GM10266 (cell line): ENCODE results near the gene CSPG4.
A peak's percentile ranks its signal among the peaks of the same experiment; 100 is the strongest.
"Not testable (repeated sequence)": the region's sequence is repeated elsewhere in the genome, so short reads cannot be mapped to it uniquely, and the experiment has no call there.

ENCODE experiments used
- DNase-seq: peaks from one replicate; pipeline ENCODE4 v3.0.0; 2012; ENCODE audit errors: extremely low spot score
- TF ChIP-seq, protein P1 (sequence below): IDR thresholded peaks from 2 replicates; pipeline ENCODE4 v1.5.1; 2012; ENCODE audit warnings: mild to moderate bottlenecking, low read depth; ENCODE audit not compliant: control insufficient read depth, insufficient read depth; ENCODE audit errors: missing control alignments

Gene CSPG4

GRCh38 chr15:75745305-75745704 is 32.7 kb upstream of the CSPG4 start:
- DNase-seq = no peak
- TF ChIP-seq, protein P1, sequence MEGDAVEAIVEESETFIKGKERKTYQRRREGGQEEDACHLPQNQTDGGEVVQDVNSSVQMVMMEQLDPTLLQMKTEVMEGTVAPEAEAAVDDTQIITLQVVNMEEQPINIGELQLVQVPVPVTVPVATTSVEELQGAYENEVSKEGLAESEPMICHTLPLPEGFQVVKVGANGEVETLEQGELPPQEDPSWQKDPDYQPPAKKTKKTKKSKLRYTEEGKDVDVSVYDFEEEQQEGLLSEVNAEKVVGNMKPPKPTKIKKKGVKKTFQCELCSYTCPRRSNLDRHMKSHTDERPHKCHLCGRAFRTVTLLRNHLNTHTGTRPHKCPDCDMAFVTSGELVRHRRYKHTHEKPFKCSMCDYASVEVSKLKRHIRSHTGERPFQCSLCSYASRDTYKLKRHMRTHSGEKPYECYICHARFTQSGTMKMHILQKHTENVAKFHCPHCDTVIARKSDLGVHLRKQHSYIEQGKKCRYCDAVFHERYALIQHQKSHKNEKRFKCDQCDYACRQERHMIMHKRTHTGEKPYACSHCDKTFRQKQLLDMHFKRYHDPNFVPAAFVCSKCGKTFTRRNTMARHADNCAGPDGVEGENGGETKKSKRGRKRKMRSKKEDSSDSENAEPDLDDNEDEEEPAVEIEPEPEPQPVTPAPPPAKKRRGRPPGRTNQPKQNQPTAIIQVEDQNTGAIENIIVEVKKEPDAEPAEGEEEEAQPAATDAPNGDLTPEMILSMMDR = no peak

DNA sequence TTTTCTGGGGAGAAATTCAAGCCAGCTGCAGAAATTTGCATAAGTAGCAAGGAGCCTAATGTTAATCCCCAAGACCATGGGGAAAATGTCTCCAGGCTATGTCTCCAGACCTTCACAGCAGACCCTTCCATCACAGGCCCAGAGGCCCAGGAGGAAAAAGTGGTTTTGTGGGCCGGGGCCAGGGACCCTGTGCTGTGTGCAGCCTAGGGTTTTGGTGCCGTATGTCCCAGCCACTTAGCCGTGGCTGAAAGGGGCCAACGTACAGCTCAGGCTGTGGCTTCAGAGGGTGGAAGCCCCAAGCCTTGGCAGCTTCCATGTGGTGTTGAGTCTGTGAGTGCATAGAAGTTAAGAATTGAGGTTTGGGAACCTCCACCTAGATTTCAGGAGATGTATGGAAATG is 29.7 kb upstream of the CSPG4 start:
- not testable (repeated sequence) for DNase-seq

GRCh38 chr15:75739791-75740190 is 27.1 kb upstream of the CSPG4 start:
- DNase-seq = no peak
- TF ChIP-seq, protein P1 = no peak

GRCh38 chr15:75738647-75739325 is 26.1 kb upstream of the CSPG4 start:
- peak; percentile 98 for DNase-seq
- TF ChIP-seq, protein P1 = no peak

- peak; percentile 14 for DNase-seq
- TF ChIP-seq, protein P1 = no peak
These were observed 25.5 kb upstream of the CSPG4 start for GRCh38 chr15:75738014-75738646.

GRCh38 chr15:75737116-75738013 is 24.7 kb upstream of the CSPG4 start:
- not testable (repeated sequence) for DNase-seq

- TF ChIP-seq, protein P1 = no peak
- DNase-seq = no peak
These were observed 23.6 kb upstream of the CSPG4 start for GRCh38 chr15:75736256-75736655.

DNA sequence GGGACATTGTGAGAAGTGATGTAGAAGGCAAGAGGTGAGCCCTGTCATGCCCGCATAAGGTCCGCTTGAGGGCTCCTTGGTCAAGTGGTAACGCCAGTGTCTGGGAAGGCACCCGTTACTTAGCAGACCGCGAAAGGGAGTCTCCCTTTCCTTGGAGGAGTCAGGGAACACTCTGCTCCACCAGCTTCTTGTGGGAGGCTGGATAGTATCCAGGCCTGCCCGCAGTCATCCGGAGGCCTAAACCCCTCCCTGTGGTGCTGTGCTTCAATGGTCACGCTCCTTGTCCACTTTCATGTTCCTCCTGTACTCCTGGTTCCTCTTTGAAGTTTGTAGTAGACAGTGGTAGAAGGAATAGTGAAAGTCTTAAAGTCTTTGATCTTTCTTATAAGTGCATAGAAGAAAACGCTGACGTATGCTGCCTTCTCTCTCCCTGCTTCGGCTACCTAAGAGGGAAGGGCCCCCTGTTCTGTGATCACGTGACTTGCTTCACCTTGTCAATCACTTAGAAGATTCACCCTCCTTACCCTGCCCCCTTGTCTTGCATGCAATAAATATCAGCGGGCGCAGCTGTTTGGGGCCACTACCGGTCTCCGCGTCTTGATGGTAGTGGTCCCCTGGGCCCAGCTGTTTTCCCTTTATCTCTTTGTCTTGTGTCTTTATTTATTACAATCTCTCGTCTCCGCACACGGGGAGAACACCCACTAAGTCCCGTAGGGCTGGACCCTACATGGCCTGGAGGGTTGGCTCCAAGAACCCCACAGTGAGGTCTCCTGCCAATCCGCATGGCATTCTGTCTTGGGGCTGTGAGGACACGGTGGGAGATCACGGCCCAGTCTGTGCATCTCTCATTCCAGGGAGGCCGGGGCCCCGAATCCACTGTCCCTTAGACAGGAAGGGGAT is 22.5 kb upstream of the CSPG4 start:
- DNase-seq = not testable (repeated sequence)
